Gastrocnemius medialis (tissue), 4 donors: Measurements from ENCODE around the gene AVL9. TPM values are rescaled to one million over a fixed set of nuclear protein-coding genes. Genes with fewer than 3 reads are reported as not detected.
"Not testable (repeated sequence)": the region's sequence is repeated elsewhere in the genome, so short reads cannot be mapped to it uniquely, and the experiment has no call there.

Source experiments
- ATAC-seq, 2 donors: fragments of 150-250 bp; one replicate each; pipeline ENCODE4 v1.9.1; 2016
- DNase-seq, 2 donors: peaks; one replicate each; pipeline ENCODE4 v3.0.0-alpha.2; 2019
- H3K27ac ChIP-seq, 4 donors: fragments of 200-600 bp; sonication (generic); 1 replicate in 1 of 4; 2 replicates in 3 of 4; pipeline ENCODE4 v1.5.1; 2016 to 2018; ENCODE audit warnings: mild to moderate bottlenecking in 2 of 4, moderate library complexity in 1 of 4
- H3K27me3 ChIP-seq, 3 donors: fragments of 200-600 bp; sonication (generic) in 2 of 3; 1 replicate in 1 of 3; 2 replicates in 2 of 3; pipeline versions ENCODE4 v1.5.1 to v1.6.0; 2016 to 2019; ENCODE audit warnings: mild to moderate bottlenecking in 1 of 3, moderate library complexity in 1 of 3
- H3K36me3 ChIP-seq, 2 donors: fragments of 200-600 bp; sonication (generic) in 1 of 2; one replicate each; pipeline ENCODE4 v1.5.1; 2017 to 2018
- H3K4me1 ChIP-seq, 2 donors: fragments of 200-600 bp; sonication (generic) in 1 of 2; one replicate each; pipeline ENCODE4 v1.5.1; 2016 to 2017; ENCODE audit warnings: mild to moderate bottlenecking in 2 of 2
- H3K4me3 ChIP-seq, 4 donors: fragments of 200-600 bp; sonication (generic) in 3 of 4; 1 replicate in 1 of 4; 2 replicates in 3 of 4; pipeline ENCODE4 v1.5.1; 2016 to 2019; ENCODE audit warnings: mild to moderate bottlenecking in 2 of 4
- H3K9me3 ChIP-seq, 3 donors: fragments of 200-600 bp; sonication (generic) in 2 of 3; 1 replicate in 1 of 3; 2 replicates in 2 of 3; pipeline ENCODE4 v1.5.1; 2016 to 2019
- POLR2A ChIP-seq, 2 donors: fragments of 450-650 bp; IDR thresholded peaks; one replicate each; pipeline ENCODE4 v1.6.1; 2017; ENCODE audit warnings: antibody characterized with exemption in 2 of 2, mild to moderate bottlenecking in 2 of 2, moderate library complexity in 2 of 2
- in situ Hi-C, 4 donors: fragments of 200-750 bp; cut with MboI; loops; one replicate each; pipeline versions ENCODE4 v1.15.0 to v1.8.0; 2017; ENCODE audit warnings: low sequenced_read_pairs in 4 of 4
- intact Hi-C: fragments of 100-400 bp; cut with DNase I; formaldehyde crosslinking; loops from one replicate; pipeline ENCODE4 v1.15.1; 2023; ENCODE audit warnings: low total_unique reads
- total RNA-seq, 4 donors: library from RNA; depleted of rRNA; stranded (reverse); fragments of >200 nt; gene quantifications; one replicate each; pipeline versions ENCODE4 v1.1.0 to v1.2.3, GENCODE V29; 2016
- TF ChIP-seq, protein P1 (sequence below), 5 experiments: fragments of 450-650 bp in 3 of 5; fragments of 200-600 bp in 2 of 5; sonication (generic) in 2 of 5; IDR thresholded peaks in 4 of 5; conservative IDR thresholded peaks in 1 of 5; 1 replicate in 4 of 5; 2 replicates in 1 of 5; pipeline ENCODE4 v1.5.1; 2016 to 2019; ENCODE audit warnings: antibody characterized with exemption in 5 of 5, mild to moderate bottlenecking in 3 of 5, moderate library complexity in 3 of 5

The AVL9 gene
- total RNA-seq, 4 donors from 2014 or later = 22.3 to 27.6 (median 25.5) TPM

GRCh38 chr7:32611201-32612099 is 116.2 kb downstream of the AVL9 start:
- in situ Hi-C loops (no loop called here), intact Hi-C loops (no loop called here)
- no peak for TF ChIP-seq POLR2A (IDR thresholded peaks at IDR 0.05)
- TF ChIP-seq, protein P1, sequence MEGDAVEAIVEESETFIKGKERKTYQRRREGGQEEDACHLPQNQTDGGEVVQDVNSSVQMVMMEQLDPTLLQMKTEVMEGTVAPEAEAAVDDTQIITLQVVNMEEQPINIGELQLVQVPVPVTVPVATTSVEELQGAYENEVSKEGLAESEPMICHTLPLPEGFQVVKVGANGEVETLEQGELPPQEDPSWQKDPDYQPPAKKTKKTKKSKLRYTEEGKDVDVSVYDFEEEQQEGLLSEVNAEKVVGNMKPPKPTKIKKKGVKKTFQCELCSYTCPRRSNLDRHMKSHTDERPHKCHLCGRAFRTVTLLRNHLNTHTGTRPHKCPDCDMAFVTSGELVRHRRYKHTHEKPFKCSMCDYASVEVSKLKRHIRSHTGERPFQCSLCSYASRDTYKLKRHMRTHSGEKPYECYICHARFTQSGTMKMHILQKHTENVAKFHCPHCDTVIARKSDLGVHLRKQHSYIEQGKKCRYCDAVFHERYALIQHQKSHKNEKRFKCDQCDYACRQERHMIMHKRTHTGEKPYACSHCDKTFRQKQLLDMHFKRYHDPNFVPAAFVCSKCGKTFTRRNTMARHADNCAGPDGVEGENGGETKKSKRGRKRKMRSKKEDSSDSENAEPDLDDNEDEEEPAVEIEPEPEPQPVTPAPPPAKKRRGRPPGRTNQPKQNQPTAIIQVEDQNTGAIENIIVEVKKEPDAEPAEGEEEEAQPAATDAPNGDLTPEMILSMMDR (IDR thresholded peaks at IDR 0.05 in 4 of 5, conservative IDR thresholded peaks at IDR 0.05 in 1 of 5) = no peak
- no peaks in the 10 kb centered on the region for H3K27me3 ChIP-seq
- H3K36me3 ChIP-seq = no peaks in the 10 kb centered on the region
- H3K4me3 ChIP-seq = no peak overlapping the region
- no peak for DNase-seq
- peak overlapping the region in 1 of 4 donors; percentile 4 for H3K27ac ChIP-seq
- H3K4me1 ChIP-seq = no peaks in the 10 kb centered on the region
- no peak for ATAC-seq
- H3K9me3 ChIP-seq = no peaks in the 10 kb centered on the region

DNA sequence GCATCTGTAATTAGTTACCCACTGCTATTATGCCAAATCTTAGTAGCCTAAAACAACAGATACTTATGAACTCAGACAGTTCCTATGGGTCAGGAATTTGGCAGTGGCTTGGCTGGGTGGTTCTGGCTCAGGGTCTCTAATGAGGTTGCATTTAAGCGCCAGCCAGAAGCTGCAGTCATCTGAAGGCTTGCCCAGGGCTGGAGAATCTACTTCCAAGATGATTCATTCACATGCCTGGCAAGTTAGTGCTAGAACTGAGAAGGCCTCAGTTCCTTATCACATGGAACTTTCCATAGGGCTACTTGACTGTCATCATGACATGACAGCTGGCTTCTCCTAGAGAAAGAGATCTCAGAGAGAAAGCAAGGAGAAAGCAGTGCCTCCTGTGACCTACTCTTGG is 121.3 kb downstream of the AVL9 start:
- DNase-seq (peak; percentile 34 to 45), ATAC-seq (peak; percentile 98 to 99)
- Histone ChIP-seq H3K4me3 (no peak overlapping the region), H3K4me1 (no peaks in the 10 kb centered on the region), H3K27me3 (no peaks in the 10 kb centered on the region), H3K36me3 (peaks cover 0 to 3% of the 10 kb centered on the region in 2 donors), H3K9me3 (no peaks in the 10 kb centered on the region), H3K27ac (peak overlapping the region in 3 of 4 donors; percentile 31 to 54 (median 50))
- intact Hi-C loops (no loop called here), in situ Hi-C loops (no loop called here)
- TF ChIP-seq, protein P1 (IDR thresholded peaks at IDR 0.05 in 4 of 5, conservative IDR thresholded peaks at IDR 0.05 in 1 of 5) = no peak
- no peak for TF ChIP-seq POLR2A (IDR thresholded peaks at IDR 0.05)

DNA sequence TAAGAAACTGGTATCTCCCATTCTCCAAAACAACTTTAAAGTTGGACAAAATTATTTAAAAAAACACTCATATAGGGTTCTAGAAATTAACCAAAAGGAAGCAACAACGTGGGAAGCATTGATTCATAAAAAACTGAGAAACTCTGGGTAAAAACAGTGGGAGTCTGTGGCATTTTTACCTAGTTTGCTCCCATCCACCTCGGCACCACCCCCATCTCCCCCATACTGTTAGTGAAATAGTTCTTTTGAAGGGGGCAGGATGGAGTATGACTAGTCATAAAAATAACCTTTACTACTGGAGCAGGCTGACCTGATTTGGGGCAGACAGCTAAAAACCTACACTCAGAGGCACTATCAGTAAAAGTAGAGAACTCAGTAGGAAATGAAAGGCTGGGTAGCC is 123.2 kb downstream of the AVL9 start:
- H3K27ac ChIP-seq = no peak overlapping the region
- no peak for DNase-seq
- peaks cover 0 to 3% of the 10 kb centered on the region in 2 donors for H3K36me3 ChIP-seq
- H3K9me3 ChIP-seq = no peaks in the 10 kb centered on the region
- in situ Hi-C loops (no loop called here), intact Hi-C loops (no loop called here)
- no peaks in the 10 kb centered on the region for H3K27me3 ChIP-seq
- ATAC-seq = no peak
- no peak for TF ChIP-seq POLR2A (IDR thresholded peaks at IDR 0.05)
- TF ChIP-seq, protein P1 (IDR thresholded peaks at IDR 0.05 in 4 of 5, conservative IDR thresholded peaks at IDR 0.05 in 1 of 5) = no peak
- no peak overlapping the region for H3K4me3 ChIP-seq
- H3K4me1 ChIP-seq = no peaks in the 10 kb centered on the region

DNA sequence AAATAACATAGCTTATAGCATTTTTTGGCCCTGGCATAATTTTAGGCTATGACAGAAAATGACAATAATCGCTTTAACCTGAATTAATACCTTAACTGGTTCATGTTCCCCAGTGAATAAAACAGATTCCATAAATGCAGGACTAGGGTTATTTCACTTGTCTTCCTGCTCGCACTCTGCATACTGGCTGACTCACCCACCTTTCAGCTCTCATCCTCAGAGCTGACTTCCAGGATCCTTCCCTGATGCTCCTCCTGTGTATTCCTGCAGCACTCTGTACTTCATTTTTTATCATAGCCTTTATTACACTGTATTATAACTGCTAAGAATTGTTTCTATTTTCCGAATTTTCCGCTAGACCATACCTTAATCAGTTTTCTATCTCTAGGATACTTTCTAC is 123.7 kb downstream of the AVL9 start:
- Histone ChIP-seq H3K27ac (no peak overlapping the region), H3K9me3 (no peaks in the 10 kb centered on the region), H3K4me1 (no peaks in the 10 kb centered on the region), H3K27me3 (no peaks in the 10 kb centered on the region), H3K4me3 (no peak overlapping the region), H3K36me3 (peaks cover 0 to 3% of the 10 kb centered on the region in 2 donors)
- DNase-seq (no peak), ATAC-seq (no peak)
- TF ChIP-seq POLR2A (IDR thresholded peaks at IDR 0.05) = no peak
- TF ChIP-seq, protein P1 (IDR thresholded peaks at IDR 0.05 in 4 of 5, conservative IDR thresholded peaks at IDR 0.05 in 1 of 5) = no peak
- in situ Hi-C loops = no loop called here
- intact Hi-C loops = no loop called here

DNA sequence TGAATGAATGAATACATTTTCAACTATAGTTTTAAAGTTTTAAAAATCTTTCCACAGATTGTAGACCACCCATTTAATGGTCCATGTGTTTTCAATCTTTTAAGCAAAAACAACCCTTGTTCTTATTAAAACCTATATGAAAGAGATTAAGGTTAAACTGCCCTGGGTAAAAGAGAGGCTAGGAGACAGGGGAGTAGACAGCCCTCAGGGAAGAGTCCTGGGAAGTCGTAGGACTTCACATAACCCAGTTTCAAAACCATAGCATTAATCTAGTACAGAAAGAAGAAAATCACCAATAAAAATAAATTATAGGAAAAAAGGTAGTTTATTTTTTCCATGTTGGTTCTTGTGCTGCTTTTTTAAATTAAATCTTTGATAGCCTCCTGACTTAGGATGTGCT is 124.1 kb downstream of the AVL9 start:
- H3K9me3 ChIP-seq, H3K27me3 ChIP-seq, in situ Hi-C loops, H3K27ac ChIP-seq, H3K4me1 ChIP-seq, DNase-seq, H3K4me3 ChIP-seq, intact Hi-C loops, H3K36me3 ChIP-seq, ATAC-seq: not testable (repeated sequence)
